ENCODE results near the gene LPCAT3.

The LPCAT3 gene

DNA sequence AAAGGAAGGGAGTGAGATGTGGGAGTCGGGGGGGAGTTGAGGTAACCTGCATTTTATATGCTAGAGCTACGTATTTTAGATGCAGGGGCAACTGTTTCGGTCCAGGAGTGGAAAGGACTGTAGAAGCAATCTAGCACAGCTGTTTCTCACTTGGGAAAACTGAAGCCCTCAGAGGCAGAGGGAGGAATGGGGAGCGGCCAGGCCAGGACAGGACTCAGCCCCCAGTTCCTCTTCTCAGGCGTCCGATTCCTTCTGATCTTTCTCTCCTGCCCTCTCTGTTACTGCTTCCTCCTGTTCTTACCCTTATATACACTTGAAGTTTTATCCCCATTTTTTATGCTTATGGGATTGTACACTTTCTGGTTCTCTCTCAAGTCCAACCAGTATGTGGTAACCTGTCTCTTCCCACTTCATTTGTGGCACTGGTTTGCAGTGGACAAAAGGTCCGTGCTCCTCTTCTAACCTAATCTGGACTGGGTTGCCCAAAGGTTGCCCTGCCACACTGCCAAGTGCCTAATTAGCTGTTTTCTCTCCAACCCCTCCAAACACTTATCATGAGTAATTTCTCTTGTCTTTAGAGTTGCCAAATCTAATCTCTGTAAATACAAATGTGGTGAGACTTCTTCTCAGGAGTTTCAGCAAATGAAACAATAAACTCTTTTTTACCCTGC, 16.2 kb downstream of the LPCAT3 start:
- DNase-seq (ENCODE audit: low read depth in 1 of 2, low spot score in 1 of 2) = no peak

DNA sequence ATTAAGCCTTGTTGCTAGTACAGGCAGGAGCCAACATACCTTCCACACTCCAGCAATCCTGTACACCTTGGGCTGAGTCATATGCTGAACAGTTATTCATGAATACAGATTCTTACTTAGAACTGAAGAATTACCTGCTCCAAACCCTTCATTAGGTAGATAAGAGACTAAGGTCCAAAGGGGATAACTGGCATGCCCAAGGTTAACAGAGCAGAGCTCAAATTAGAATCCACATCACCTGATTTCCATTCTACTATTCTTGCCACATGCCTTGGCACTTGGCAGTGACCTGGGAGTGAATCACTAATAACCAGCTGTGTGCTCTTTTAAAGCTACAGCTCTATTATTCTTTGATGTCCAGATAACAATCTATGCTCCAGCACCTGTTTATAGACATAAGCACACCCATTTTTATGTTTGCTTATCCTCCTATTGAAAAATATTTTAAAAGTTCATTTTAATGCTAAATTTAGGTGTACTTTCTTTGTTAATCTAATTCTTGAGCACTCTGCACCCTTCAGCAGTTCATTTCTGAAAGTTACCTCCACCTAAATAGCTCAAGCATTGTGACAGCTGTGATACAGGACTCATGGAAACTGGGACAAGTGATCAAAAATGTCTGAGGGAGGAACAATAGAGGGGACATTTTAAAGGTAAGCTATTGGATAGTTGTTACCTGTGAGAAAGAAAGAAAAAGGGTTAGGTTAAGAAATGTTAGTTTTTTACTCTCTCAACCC, 19.4 kb downstream of the LPCAT3 start:
- no peak for DNase-seq (ENCODE audit: low read depth in 1 of 2, low spot score in 1 of 2)

DNA sequence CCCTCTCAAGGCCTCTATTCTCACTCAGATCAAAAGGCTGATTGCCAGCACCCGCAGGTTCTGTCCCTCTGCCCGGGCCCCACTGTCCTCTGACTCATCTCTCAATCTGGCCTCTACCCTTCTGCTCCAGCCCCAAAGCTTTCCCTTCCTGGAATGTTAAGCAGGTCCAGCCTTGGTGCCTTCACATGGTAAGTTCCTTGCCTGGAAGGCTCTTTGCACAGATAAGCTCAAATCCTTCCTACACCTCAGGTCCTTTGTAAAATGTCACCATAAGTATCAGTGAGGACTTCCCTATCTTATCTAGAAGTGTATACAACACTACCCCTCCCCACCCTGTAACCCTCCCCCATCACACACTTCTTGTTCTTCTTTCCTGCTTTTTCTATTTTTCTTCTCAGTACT, 22.2 kb downstream of the LPCAT3 start:
- no peak for DNase-seq (ENCODE audit: low read depth in 1 of 2, low spot score in 1 of 2)

DNA sequence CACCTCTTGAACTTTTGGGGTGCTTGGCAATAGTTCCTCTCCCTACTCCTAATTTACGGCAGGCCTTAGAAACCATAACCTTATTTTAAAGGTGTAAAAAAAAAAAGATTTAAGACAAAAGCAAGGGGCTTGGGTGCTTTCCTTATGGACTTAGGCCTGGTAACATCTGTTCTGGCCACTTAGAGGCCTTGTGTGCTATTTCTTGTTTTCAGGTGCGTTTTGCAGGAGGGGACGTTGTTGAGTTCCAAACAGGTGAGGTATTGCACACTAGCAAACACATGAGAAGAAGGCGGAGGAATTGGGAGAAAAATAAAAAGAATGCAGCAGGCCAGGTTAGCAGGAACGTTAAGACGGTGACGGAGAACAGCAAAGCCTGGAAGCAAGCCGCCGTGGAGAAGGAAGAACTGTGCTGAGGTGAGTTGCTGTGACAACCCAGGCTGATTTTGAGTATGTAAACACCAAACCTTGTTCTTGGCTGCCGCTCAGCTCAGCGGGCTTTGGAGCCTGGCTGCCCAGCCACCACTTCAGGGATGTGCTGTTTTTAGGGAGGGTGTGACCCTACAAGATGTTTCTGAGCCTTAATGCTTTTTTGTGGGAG, 30.2 kb downstream of the LPCAT3 start:
- no peak for DNase-seq (ENCODE audit: low read depth in 1 of 2, low spot score in 1 of 2)

DNA sequence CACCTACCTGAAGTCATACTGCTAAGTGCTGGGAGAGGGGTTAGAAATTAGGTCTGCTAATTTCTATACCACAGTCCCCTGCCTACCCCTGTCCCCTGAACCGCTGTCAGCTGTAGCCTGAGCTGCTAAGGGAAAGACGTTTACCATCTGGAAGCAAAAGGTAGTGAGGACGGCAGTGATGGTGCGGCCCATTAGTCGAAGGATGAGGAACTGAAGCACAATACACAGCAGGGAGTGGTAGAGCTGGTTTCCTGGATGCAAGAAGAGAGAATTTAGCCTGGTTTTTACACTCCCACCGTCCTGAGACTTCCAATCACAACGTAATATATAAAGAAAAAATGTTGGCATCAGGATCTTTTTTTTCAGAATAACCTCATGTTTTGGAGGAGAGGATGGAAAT, 35.7 kb downstream of the LPCAT3 start:
- no peak for DNase-seq (ENCODE audit: low read depth in 1 of 2, low spot score in 1 of 2)

GRCh38 chr12:6981152-6982052, 36.9 kb downstream of the LPCAT3 start:
- no peak for DNase-seq (ENCODE audit: low read depth in 1 of 2, low spot score in 1 of 2)

GRCh38 chr12:6980740-6981139, 37.5 kb downstream of the LPCAT3 start:
- no peak for DNase-seq (ENCODE audit: low read depth in 1 of 2, low spot score in 1 of 2)

GRCh38 chr12:6980075-6980474, 38.2 kb downstream of the LPCAT3 start:
- no peak for DNase-seq (ENCODE audit: low read depth in 1 of 2, low spot score in 1 of 2)

- no peak for DNase-seq (ENCODE audit: low read depth in 1 of 2, low spot score in 1 of 2)
Measured at GRCh38 chr12:6979453-6979852, 38.8 kb downstream of the LPCAT3 start.

DNA sequence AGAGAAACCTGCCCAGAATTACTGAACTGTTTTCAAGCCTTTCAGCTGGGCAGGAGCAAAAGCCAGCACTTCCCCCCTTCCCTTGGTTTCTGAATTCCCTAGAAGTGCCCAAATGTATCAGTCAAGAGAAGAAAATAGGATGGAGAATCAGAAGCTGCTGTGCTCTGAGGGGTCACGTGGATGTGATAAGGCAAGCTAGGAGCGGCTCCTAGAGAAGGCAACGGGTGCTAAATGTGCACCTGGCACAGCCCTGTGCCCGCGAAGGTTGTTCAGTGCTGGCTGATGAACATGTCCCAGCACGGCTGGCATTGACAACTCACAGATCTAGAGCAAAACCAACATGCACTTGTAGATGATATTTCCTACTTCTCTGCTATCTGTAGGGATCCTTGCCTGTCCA, 39.3 kb downstream of the LPCAT3 start:
- DNase-seq (ENCODE audit: low read depth in 1 of 2, low spot score in 1 of 2) = no peak

- no peak for DNase-seq (ENCODE audit: low read depth in 1 of 2, low spot score in 1 of 2)
Measured at GRCh38 chr12:6978611-6979011, 39.7 kb downstream of the LPCAT3 start.

- DNase-seq (ENCODE audit: low read depth in 1 of 2, low spot score in 1 of 2) = no peak
Measured at GRCh38 chr12:6978188-6978587, 40.1 kb downstream of the LPCAT3 start.

DNA sequence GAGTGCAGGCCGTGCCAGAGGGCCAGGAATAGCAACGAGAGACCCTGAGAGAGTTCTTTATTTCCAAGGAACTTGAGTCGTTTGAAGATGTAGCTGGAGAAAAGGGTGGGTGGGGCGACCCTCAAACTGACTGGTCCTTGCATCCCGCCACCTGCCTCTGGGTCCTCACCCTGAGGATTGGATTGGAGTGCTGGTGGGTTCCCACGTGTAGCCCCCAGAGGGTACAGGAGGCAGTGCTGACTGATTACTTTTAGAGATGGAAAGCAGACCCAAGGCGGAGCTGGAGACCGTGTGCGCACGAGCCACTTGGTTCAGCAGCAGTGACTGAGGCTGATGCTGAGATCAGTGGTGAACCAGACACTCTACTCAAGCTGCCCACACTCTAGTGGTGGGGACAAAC, 40.6 kb downstream of the LPCAT3 start:
- DNase-seq (ENCODE audit: low read depth in 1 of 2, low spot score in 1 of 2) = no peak

GRCh38 chr12:6975297-6976032, 42.8 kb downstream of the LPCAT3 start:
- no peak for DNase-seq (ENCODE audit: low read depth in 1 of 2, low spot score in 1 of 2)

DNA sequence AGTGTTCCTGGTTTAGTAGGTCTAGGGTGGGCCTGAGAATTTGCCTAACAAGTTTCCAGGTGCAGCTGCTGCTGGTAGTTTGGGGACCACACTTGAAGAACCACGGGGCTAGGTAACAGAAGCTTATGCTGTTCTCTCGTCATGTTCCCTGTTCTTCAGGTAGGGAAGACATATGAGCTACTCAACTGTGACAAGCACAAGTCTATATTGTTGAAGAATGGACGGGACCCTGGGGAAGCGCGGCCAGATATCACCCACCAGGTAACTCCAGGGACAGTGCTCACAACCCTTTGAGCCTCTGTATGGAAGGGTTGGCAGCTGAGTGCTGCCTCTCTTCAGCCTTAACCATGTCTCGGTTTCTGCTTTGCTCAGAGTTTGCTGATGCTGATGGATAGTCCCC, 44.1 kb downstream of the LPCAT3 start:
- no peak for DNase-seq (ENCODE audit: low read depth in 1 of 2, low spot score in 1 of 2)

DNA sequence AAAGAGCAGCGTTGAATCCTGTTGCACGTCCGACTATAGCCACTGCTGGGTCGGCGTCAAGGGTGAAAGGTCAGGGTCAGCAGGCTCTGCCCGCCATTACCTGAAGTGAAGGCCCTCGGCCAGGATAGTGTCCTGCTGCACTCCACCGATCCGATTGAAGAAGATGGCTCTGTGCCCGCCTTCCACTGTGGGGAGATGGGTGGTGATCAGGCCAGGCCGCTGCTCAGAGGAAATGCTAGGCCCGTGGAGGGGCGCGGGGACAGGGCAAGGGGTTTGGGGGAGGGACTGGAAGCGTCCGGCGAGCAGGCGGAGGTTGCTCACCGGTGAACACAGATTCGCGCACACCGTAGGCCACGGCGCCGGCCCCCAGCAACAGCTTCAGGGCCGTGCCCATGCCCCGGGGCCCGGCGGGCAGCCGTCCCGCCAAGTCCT, 48.2 kb downstream of the LPCAT3 start:
- peak in 1 of 2 donors; percentile 11 for DNase-seq (ENCODE audit: low read depth in 1 of 2, low spot score in 1 of 2)

- DNase-seq (ENCODE audit: low read depth in 1 of 2, low spot score in 1 of 2) = no peak
Measured at GRCh38 chr12:6968426-6968825, 49.9 kb downstream of the LPCAT3 start.

DNA sequence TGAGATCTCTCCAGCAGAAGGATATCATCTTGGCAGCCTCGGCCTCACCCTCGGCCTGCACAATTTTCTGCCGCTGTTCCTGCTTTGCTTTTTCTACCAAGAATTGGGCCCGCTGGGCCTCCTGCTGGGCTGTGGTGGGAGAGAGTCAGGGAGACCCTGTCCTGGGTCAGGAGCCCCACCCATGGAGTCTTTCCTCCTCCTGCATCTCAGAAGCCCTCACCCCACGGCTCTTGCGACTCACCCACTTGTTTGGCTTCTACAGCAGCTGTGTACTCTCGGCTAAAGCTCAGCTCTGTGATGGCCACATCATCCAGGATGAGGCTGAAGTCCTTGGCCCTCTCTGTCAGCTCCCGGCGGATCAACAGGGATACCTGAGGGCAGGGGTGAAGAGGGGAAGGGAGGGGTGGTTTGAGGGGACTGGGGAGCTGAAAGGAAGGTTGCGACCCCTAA, 50.6 kb downstream of the LPCAT3 start:
- no peak for DNase-seq (ENCODE audit: low read depth in 1 of 2, low spot score in 1 of 2)

DNA sequence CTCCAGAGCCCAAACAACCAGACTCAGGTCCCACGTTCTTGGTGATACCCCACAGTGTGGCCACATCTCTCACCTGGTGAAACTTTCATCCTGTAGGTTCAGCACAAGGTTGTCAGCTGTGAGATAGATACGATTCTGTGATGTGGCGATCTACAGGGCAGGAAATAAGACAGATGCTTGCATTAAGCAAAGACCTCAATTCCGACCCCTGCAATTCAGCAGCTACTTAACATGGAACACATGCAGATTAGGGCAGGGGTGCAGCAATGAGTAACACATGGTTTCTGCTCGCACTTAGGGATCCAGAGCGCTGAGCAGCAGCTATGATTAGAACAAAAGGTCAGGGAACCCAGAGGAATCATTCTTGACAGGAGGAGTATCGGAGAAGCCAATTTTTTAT, 51.9 kb downstream of the LPCAT3 start:
- DNase-seq (ENCODE audit: low read depth in 1 of 2, low spot score in 1 of 2) = no peak

DNA sequence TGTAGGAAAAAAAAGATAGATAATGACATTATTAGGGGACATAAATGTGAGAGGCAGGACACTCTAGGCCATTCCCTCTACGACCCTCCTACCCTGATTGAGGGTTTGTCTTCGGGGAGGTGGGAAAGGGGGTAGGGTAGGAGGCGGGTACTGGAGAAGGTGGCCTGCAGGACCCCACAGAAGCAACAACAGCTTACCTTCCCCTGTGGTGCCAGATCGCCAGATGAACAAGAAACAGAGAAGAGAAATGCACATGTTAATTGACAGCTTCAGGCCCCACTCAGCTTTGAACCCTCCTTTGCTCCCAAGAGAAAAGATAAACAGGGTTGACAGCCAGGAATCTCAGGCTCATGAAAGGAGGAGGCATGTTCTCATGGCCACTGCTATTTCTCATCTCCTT, 52.6 kb downstream of the LPCAT3 start:
- no peak for DNase-seq (ENCODE audit: low read depth in 1 of 2, low spot score in 1 of 2)
